ENCODE measurements around the gene RERE.

DNA sequence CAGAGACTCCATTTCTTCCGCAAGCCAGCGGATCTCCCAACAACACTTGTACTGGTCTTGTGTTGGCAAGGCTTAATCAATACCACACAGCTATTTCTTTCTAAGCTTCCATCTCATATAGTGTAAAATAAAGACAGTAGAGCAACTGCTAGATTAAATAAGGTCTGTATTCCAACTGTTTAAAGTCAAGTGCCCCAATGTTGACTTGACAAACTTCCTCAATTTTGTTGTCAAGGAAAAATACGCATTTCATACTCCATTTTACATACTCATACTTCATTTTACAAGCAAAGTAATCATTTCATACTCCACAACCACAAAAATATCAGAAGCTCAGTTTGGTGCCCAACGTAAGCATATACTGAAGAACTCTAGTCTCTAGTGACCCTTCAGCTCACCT, 143.0 kb downstream of the RERE start:
- TF ChIP-seq, protein P1, sequence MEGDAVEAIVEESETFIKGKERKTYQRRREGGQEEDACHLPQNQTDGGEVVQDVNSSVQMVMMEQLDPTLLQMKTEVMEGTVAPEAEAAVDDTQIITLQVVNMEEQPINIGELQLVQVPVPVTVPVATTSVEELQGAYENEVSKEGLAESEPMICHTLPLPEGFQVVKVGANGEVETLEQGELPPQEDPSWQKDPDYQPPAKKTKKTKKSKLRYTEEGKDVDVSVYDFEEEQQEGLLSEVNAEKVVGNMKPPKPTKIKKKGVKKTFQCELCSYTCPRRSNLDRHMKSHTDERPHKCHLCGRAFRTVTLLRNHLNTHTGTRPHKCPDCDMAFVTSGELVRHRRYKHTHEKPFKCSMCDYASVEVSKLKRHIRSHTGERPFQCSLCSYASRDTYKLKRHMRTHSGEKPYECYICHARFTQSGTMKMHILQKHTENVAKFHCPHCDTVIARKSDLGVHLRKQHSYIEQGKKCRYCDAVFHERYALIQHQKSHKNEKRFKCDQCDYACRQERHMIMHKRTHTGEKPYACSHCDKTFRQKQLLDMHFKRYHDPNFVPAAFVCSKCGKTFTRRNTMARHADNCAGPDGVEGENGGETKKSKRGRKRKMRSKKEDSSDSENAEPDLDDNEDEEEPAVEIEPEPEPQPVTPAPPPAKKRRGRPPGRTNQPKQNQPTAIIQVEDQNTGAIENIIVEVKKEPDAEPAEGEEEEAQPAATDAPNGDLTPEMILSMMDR (conservative IDR thresholded peaks at IDR 0.05 in 1 of 2, IDR thresholded peaks at IDR 0.05 in 1 of 2; ENCODE audit: extremely low read depth in 1 of 2, insufficient read depth in 1 of 2, low read depth in 1 of 2, low read length in 2 of 2), result no peak
- no peak for TF ChIP-seq EZH2 (IDR thresholded peaks at IDR 0.05; ENCODE audit: borderline replicate concordance, low read length)
